ENCODE results near the gene RNF175. TPM values are rescaled to one million over a fixed set of nuclear protein-coding genes. Genes with fewer than 3 reads are reported as not detected.

Gene RNF175
- 1.3 and 1.9 TPM in 2 replicates for total RNA-seq
- polyA plus RNA-seq = 1.4 and 1.8 TPM in 2 replicates

DNA sequence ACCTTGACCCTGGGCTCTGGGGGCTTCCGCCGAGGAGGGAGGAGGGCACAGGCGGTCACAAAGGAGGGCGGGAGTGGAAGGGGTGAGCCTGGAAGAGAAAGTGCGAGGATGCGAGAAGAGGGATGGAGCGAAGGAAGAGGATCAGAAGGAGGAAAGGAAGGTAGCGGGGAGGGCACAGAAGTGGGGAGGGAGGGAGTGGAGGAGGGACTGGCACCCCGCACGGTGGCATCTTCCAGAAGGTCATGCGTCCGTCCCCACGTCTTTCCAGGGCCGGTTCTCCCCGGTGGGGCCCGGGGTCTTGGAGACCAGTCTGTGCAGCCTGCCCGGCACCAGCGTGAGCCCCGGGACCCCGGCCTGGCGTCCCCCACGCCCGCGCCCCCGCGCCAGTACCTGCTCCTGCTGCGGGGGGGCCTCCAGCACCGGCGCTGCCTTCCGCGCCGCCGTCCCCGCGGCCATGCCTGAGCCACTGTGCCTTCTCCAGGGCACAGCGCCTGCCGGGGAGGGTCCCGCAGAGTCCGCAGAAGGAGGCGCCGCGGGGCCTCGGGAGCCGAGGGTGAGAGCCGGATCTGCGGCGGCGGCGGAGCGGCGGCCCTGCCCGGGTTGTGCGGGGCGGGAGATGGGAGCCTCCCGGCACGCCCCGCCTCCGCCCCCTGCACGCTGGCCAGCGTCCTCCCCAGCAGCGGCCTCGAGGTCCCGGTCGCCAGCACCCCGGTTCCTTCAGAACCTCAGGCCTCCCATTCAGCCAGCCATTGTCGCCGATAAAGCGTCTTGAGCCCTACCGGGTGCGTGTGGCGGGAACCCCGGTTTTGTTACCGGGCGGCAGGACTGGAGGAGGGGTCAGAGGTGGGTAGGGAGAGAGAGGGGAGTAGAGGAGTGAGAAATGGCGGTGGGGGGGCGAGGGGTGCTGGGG, at the start of gene RNF175:
TSS of gene RNF175 (minus strand) at position 618 of the 910 bp plus-strand sequence. CDS start at position 456, 162 bp downstream.
- Histone ChIP-seq H3K4me1 (ENCODE audit: low read depth) (no peaks in the 10 kb centered on the region), H3K4me3 (peak within 1 kb of the TSS; percentile 44), H3K27me3 (peaks cover 37% of the 10 kb centered on the region), H3K9me3 (ENCODE audit: low read depth) (no peaks in the 10 kb centered on the region), H3K27ac (no peak within 1 kb of the TSS), H3K36me3 (no peaks in the 10 kb centered on the region)
- TF ChIP-seq, protein P1, sequence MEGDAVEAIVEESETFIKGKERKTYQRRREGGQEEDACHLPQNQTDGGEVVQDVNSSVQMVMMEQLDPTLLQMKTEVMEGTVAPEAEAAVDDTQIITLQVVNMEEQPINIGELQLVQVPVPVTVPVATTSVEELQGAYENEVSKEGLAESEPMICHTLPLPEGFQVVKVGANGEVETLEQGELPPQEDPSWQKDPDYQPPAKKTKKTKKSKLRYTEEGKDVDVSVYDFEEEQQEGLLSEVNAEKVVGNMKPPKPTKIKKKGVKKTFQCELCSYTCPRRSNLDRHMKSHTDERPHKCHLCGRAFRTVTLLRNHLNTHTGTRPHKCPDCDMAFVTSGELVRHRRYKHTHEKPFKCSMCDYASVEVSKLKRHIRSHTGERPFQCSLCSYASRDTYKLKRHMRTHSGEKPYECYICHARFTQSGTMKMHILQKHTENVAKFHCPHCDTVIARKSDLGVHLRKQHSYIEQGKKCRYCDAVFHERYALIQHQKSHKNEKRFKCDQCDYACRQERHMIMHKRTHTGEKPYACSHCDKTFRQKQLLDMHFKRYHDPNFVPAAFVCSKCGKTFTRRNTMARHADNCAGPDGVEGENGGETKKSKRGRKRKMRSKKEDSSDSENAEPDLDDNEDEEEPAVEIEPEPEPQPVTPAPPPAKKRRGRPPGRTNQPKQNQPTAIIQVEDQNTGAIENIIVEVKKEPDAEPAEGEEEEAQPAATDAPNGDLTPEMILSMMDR (IDR thresholded peaks at IDR 0.05; ENCODE audit: low read depth, low read length) = no peak
- DNase-seq (ENCODE audit: low read depth in 1 of 2, low spot score in 1 of 2) = peak; percentile 16 to 56

DNA sequence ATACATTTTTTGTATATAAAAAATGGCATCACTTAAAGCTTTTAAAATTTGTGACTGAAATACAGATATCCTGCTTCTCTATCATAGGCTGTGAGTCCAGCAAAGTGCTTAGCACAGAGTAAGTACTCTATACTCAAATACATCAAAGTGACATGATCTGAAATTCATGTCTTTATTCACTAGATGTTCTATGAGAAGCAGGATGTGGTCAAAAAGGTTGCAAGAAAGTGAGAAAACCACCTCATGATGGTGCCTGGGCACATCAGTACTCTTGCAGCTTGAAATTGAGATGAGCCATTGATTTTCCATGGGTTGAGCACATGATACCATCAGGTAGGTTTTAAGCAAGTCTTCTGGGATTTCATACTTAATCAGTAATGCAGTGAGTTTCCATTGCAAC, 49.5 kb upstream of the RNF175 start:
- TF ChIP-seq, protein P1 (IDR thresholded peaks at IDR 0.05; ENCODE audit: low read depth, low read length) = no peak
- H3K9me3 ChIP-seq (ENCODE audit: low read depth) = no peaks in the 10 kb centered on the region
- H3K27me3 ChIP-seq = no peaks in the 10 kb centered on the region
- no peak overlapping the region for H3K27ac ChIP-seq
- DNase-seq (ENCODE audit: low read depth in 1 of 2, low spot score in 1 of 2) = no peak
- no peaks in the 10 kb centered on the region for H3K36me3 ChIP-seq
- no peaks in the 10 kb centered on the region for H3K4me1 ChIP-seq (ENCODE audit: low read depth)
- no peak overlapping the region for H3K4me3 ChIP-seq

DNA sequence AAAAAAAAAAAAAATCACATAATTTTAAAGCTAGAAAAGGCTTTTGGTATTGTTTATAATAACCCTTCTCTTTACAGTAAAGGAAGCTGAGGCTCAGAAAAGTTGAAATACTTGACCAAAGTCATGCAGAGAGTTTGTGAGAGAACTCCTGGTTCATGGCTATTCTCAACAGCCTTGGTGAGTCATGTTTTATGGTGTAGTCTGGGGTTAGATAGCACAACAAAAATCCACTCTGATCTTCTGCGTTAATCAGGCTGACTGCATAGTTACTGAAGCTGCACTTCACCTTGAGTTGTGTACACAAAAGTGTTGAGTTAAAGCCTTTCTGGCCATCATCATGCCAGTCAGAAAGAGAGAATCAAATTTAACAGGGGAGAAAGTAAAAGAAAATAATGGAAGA, 48.4 kb upstream of the RNF175 start:
- Histone ChIP-seq H3K4me3 (no peak overlapping the region), H3K36me3 (no peaks in the 10 kb centered on the region), H3K4me1 (ENCODE audit: low read depth) (no peaks in the 10 kb centered on the region), H3K9me3 (ENCODE audit: low read depth) (no peaks in the 10 kb centered on the region), H3K27me3 (no peaks in the 10 kb centered on the region), H3K27ac (no peak overlapping the region)
- DNase-seq (ENCODE audit: low read depth in 1 of 2, low spot score in 1 of 2) = no peak
- TF ChIP-seq, protein P1 (IDR thresholded peaks at IDR 0.05; ENCODE audit: low read depth, low read length) = no peak

DNA sequence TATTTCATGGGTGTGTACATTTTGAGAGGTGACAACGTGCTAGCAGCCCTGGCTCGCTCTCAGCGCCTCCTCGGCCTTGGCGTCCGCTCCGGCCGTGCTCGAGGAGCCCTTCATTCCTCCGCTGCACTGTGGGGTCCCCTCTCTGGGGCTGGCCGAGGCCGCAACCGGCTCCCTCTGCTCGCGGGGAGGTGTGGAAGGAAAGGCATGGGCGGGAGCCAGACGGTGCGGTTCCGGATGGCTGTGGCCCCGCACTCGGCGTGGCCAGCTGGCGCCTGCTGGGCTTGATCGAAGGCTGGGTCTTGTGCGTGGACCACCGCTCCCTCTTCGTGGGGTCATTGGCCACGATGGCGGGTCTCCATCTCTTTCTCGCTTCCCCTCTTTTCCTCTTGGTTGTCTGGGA, 46.2 kb upstream of the RNF175 start:
- Histone ChIP-seq H3K27me3 (no peaks in the 10 kb centered on the region), H3K4me1 (ENCODE audit: low read depth) (no peaks in the 10 kb centered on the region), H3K9me3 (ENCODE audit: low read depth) (no peaks in the 10 kb centered on the region), H3K27ac (no peak overlapping the region), H3K36me3 (no peaks in the 10 kb centered on the region), H3K4me3 (no peak overlapping the region)
- no peak for DNase-seq (ENCODE audit: low read depth in 1 of 2, low spot score in 1 of 2)
- TF ChIP-seq, protein P1 (IDR thresholded peaks at IDR 0.05; ENCODE audit: low read depth, low read length) = no peak

DNA sequence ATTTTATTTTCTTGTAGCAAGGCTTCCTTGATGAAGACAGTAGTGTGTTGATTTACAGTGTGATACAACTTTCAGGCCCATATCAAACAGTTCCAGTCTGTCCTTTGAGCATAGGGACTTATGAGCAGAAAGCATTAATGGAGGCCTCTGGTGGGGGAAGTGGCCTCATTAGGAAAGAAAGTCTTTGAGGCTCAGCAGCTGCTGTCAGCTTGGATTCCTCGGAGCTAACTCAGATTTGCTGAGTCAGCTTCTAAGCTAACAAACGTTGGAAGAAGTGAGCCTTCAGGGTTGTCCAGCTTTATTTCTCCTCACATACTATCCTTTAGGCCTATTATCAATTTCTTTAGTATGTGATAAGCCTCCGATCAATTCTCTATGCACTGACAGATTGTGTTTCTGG, 44.9 kb upstream of the RNF175 start:
- H3K4me1 ChIP-seq (ENCODE audit: low read depth) = peaks cover 1% of the 10 kb centered on the region
- no peak overlapping the region for H3K27ac ChIP-seq
- no peak overlapping the region for H3K4me3 ChIP-seq
- no peaks in the 10 kb centered on the region for H3K27me3 ChIP-seq
- H3K36me3 ChIP-seq = no peaks in the 10 kb centered on the region
- TF ChIP-seq, protein P1 (IDR thresholded peaks at IDR 0.05; ENCODE audit: low read depth, low read length) = no peak
- peak in 1 of 2 donors; percentile 24 for DNase-seq (ENCODE audit: low read depth in 1 of 2, low spot score in 1 of 2)
- no peaks in the 10 kb centered on the region for H3K9me3 ChIP-seq (ENCODE audit: low read depth)

Measured in cardiac muscle cell (in vitro differentiated cells and primary cell).